Mucosa of rectum (tissue), 2 donors: ENCODE results near the gene TYW1B.
"Not testable (repeated sequence)": the region's sequence is repeated elsewhere in the genome, so short reads cannot be mapped to it uniquely, and the experiment has no call there.

Source experiments
- H3K27ac ChIP-seq, 2 donors: one replicate each; pipeline ENCODE4 v1.7.0; 2013; ENCODE audit warnings: inconsistent platforms in 2 of 2, low read depth in 2 of 2, low read length in 2 of 2
- H3K27me3 ChIP-seq, 2 donors: one replicate each; pipeline ENCODE4 v1.7.0; 2013; ENCODE audit warnings: low read length in 2 of 2; ENCODE audit not compliant: control insufficient read depth in 2 of 2, insufficient read depth in 2 of 2
- H3K36me3 ChIP-seq, 2 donors: one replicate each; pipeline ENCODE4 v1.7.0; 2013; ENCODE audit warnings: low read length in 2 of 2; ENCODE audit not compliant: control insufficient read depth in 2 of 2, insufficient read depth in 2 of 2
- H3K4me1 ChIP-seq, 2 donors: one replicate each; pipeline ENCODE4 v1.7.0; 2013; ENCODE audit warnings: low read length in 2 of 2, mild to moderate bottlenecking in 1 of 2; ENCODE audit not compliant: control insufficient read depth in 2 of 2, insufficient read depth in 2 of 2
- H3K4me3 ChIP-seq, 2 donors: one replicate each; pipeline ENCODE4 v1.7.0; 2013; ENCODE audit warnings: low read length in 2 of 2
- H3K9ac ChIP-seq, 2 donors: one replicate each; pipeline ENCODE4 v1.7.0; 2013; ENCODE audit warnings: low read length in 2 of 2, low read depth in 1 of 2, mild to moderate bottlenecking in 1 of 2
- H3K9me3 ChIP-seq, 2 donors: one replicate each; pipeline ENCODE4 v1.7.0; 2013; ENCODE audit warnings: low read length in 2 of 2; ENCODE audit not compliant: control insufficient read depth in 2 of 2
- donor health status: healthy.
- donor health status: Normal muscosa, but diverticular disease.

TYW1B gene

DNA sequence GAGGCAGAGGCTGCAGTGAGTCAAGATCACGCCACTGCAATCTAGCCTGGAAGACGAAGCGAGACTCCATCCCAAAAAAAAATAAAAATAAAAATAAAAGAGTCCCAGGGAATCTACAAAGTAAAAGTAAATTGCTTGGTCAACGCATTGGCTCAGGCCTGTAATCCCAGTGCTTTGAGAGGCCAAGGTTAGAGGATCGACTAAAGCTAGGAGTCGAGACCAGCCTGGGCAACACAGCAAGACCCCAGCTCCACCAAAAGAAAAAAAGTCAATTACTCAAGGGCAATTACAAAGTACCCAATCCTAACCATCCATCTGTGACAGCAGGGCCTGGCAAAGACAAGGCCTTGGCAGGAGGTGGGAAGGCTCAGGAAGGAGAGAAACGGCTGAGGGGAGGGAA, 288.3 kb downstream of the TYW1B start:
- H3K4me3 ChIP-seq: no peak overlapping the region
- H3K9ac ChIP-seq: no peak overlapping the region
- no peaks in the 10 kb centered on the region for H3K27me3 ChIP-seq
- H3K9me3 ChIP-seq: no peaks in the 10 kb centered on the region
- no peak overlapping the region for H3K27ac ChIP-seq
- no peaks in the 10 kb centered on the region for H3K36me3 ChIP-seq
- no peaks in the 10 kb centered on the region for H3K4me1 ChIP-seq

DNA sequence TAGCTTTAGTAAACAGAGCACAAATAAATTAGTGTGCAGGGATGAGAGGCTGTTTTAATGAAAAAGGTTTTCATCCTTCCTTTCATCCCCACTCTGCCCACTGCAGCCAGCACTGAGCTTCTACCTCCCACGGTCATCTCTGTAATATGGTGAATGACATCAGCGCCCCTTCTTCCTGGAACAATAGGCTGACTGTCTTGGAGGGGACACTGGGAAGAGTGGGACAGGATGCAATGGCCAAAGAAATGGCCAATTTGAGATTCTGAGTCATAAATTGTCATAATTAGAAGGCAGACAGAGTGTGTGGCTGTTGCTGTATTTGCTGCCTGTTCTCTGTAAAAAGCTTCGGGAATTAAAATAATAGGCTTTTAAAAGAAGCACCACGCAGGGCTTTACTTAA, 289.1 kb downstream of the TYW1B start:
- Histone ChIP-seq H3K27me3 (no peaks in the 10 kb centered on the region), H3K27ac (no peak overlapping the region), H3K9ac (no peak overlapping the region), H3K36me3 (no peaks in the 10 kb centered on the region), H3K9me3 (no peaks in the 10 kb centered on the region), H3K4me3 (no peak overlapping the region), H3K4me1 (no peaks in the 10 kb centered on the region)

DNA sequence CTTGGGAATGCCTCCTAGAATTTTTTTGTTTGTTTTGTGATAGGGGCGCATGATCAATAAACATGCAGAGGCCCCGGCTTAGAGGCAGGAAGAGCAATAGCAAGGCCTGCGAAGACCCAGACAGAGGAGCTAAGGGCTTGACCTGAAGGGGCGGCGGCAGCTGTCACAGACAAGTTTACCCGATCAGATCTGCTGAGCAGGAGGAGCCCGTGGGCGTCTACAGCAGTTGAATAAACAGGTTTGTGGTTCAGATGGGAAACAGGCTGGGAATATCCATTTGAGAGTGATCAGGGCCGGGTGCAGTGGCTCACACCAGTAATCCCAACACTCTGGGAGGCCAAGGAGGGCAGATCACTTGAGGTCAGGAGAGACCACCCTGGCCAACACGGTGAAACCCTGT, 289.9 kb downstream of the TYW1B start:
- no peaks in the 10 kb centered on the region for H3K27me3 ChIP-seq

DNA sequence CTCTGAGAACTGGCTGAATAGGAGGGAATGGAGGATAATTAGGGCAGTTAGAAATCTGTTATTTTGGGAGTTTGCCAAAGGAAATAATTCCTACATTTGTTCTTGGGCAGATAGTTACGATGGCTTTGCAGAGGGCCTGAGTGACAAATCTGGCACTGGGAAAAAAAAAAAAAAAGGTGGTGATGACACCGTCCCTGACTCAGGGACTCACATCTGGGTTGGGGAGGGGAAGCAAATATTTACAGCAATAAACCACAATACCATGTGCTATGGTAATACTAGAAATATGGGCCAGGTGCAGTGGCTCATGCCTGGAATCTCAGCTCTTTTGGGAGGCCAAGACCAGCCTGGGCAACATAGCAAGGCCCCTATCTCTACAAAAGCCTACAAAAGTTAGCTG, 292.0 kb downstream of the TYW1B start:
- H3K4me1 ChIP-seq, H3K9ac ChIP-seq, H3K9me3 ChIP-seq, H3K36me3 ChIP-seq, H3K27ac ChIP-seq, H3K4me3 ChIP-seq, H3K27me3 ChIP-seq: not testable (repeated sequence)

More for the DNA sequence above, 289.9 kb downstream of the TYW1B start:
- Histone ChIP-seq H3K27ac (no peak overlapping the region), H3K4me1 (no peaks in the 10 kb centered on the region), H3K9ac (no peak overlapping the region), H3K4me3 (no peak overlapping the region), H3K36me3 (no peaks in the 10 kb centered on the region), H3K9me3 (no peaks in the 10 kb centered on the region)

DNA sequence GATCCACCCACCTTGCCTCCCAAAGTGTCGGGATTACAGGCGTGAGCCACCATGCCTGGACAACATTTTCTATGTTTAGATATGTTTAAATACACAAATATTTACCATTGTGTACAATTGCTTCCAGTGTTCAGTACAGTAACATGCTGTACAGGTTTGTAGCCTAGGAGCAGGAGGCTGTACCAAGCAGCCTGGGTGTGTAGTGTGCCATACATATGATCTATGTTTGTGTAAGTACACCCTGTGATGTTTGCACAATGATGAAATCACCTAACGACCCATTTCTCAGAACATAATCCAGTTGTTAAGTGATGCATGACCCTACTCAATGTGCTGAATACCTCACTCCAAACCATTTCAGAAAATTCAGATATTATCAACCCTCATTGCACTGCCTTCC, 297.0 kb downstream of the TYW1B start:
- not testable (repeated sequence) for H3K9me3 ChIP-seq, H3K4me3 ChIP-seq, H3K27ac ChIP-seq, H3K36me3 ChIP-seq, H3K9ac ChIP-seq, H3K27me3 ChIP-seq, H3K4me1 ChIP-seq
